ENCODE measurements around the gene COL4A6. TPM values are rescaled to one million over a fixed set of nuclear protein-coding genes. Genes with fewer than 3 reads are reported as not detected.
A peak's percentile ranks its signal among the peaks of the same experiment; 100 is the strongest.

Gene COL4A6
- total and polyA plus RNA-seq, 10 donors, result 0.15 to 4.8 (median 0.84) TPM

- Histone ChIP-seq H3K4me3 (no peak overlapping the region), H3K36me3 (no peaks in the 10 kb centered on the region), H3K9me3 (no peaks in the 10 kb centered on the region), H3K4me1 (no peaks in the 10 kb centered on the region), H3K27me3 (replicated peaks in 1 of 7) (peaks cover 0 to 21% (median 0%) of the 10 kb centered on the region in 7 donors), H3K27ac (peak overlapping the region in 2 of 8 donors; percentile 43 to 48)
- DNase-seq, result no peak
- 57 to 86% (median 69%) methylated on average over 2 of the region's 2 CpGs for WGBS, 5 donors
- intact Hi-C loops (cut with DNase I; ENCODE audit: low total_unique reads), result no loop called here
- TF ChIP-seq CTCF (IDR thresholded peaks at IDR 0.05 in 8 of 11, conservative IDR thresholded peaks at IDR 0.05 in 3 of 11), result no peak
- no peak for TF ChIP-seq POLR2AphosphoS5 (IDR thresholded peaks at IDR 0.05)
- no peak for TF ChIP-seq POLR2A (IDR thresholded peaks at IDR 0.05)
Observed at GRCh38 chrX:108199041-108199440, 239.2 kb downstream of the COL4A6 start.

- H3K4me1 ChIP-seq, result no peaks in the 10 kb centered on the region
- WGBS, 5 donors, result 40 to 92% (median 72%) methylated on average over 1 of the region's 1 CpG
- H3K4me3 ChIP-seq, result no peak overlapping the region
- TF ChIP-seq POLR2A (IDR thresholded peaks at IDR 0.05), result no peak
- TF ChIP-seq CTCF (IDR thresholded peaks at IDR 0.05 in 8 of 11, conservative IDR thresholded peaks at IDR 0.05 in 3 of 11), result no peak
- TF ChIP-seq POLR2AphosphoS5 (IDR thresholded peaks at IDR 0.05), result no peak
- H3K36me3 ChIP-seq, result no peaks in the 10 kb centered on the region
- peak overlapping the region in 2 of 8 donors; percentile 43 to 48 for H3K27ac ChIP-seq
- peaks cover 0 to 21% (median 0%) of the 10 kb centered on the region in 7 donors for H3K27me3 ChIP-seq (replicated peaks in 1 of 7)
- intact Hi-C loops (cut with DNase I; ENCODE audit: low total_unique reads), result no loop called here
- no peaks in the 10 kb centered on the region for H3K9me3 ChIP-seq
- DNase-seq, result no peak
Observed at GRCh38 chrX:108198420-108198819, 239.8 kb downstream of the COL4A6 start.

GRCh38 chrX:108186811-108187210 lies 251.4 kb downstream of the COL4A6 start:
- Histone ChIP-seq H3K4me3 (no peak overlapping the region), H3K27me3 (replicated peaks in 1 of 7) (no peaks in the 10 kb centered on the region), H3K4me1 (no peaks in the 10 kb centered on the region), H3K36me3 (no peaks in the 10 kb centered on the region), H3K9me3 (no peaks in the 10 kb centered on the region), H3K27ac (no peak overlapping the region)
- 36 to 70% (median 57%) methylated on average over 4 of the region's 4 CpGs for WGBS, 5 donors
- DNase-seq, result no peak
- TF ChIP-seq CTCF (IDR thresholded peaks at IDR 0.05 in 8 of 11, conservative IDR thresholded peaks at IDR 0.05 in 3 of 11) (no peak), POLR2A (IDR thresholded peaks at IDR 0.05) (no peak), POLR2AphosphoS5 (IDR thresholded peaks at IDR 0.05) (no peak)
- intact Hi-C loops (cut with DNase I; ENCODE audit: low total_unique reads), result no loop called here

GRCh38 chrX:108178143-108178498 lies 260.1 kb downstream of the COL4A6 start:
- H3K9me3 ChIP-seq, result no peaks in the 10 kb centered on the region
- no peak overlapping the region for H3K27ac ChIP-seq
- H3K27me3 ChIP-seq (replicated peaks in 1 of 7), result no peaks in the 10 kb centered on the region
- intact Hi-C loops (cut with DNase I; ENCODE audit: low total_unique reads), result no loop called here
- H3K4me1 ChIP-seq, result no peaks in the 10 kb centered on the region
- no peaks in the 10 kb centered on the region for H3K36me3 ChIP-seq
- WGBS, 5 donors, result 71 to 97% (median 83%) methylated on average over 4 to 7 of the region's 7 CpGs
- H3K4me3 ChIP-seq, result no peak overlapping the region
- no peak for DNase-seq
- no peak for TF ChIP-seq POLR2A (IDR thresholded peaks at IDR 0.05)
- TF ChIP-seq POLR2AphosphoS5 (IDR thresholded peaks at IDR 0.05), result no peak
- TF ChIP-seq CTCF (IDR thresholded peaks at IDR 0.05 in 8 of 11, conservative IDR thresholded peaks at IDR 0.05 in 3 of 11), result no peak
